Esophagus muscularis mucosa (tissue), 4 donors: Measurements from ENCODE around the gene GARIN5B.
"Not testable (repeated sequence)": the region's sequence is repeated elsewhere in the genome, so short reads cannot be mapped to it uniquely, and the experiment has no call there.

Experiments used
- EP300 ChIP-seq: sonication (generic); formaldehyde crosslinking; IDR thresholded peaks from one replicate; pipeline ENCODE4 v1.6.1; 2017; ENCODE audit warnings: antibody characterized with exemption
- POLR2A ChIP-seq: fragments of 450-650 bp; IDR thresholded peaks from one replicate; pipeline ENCODE4 v1.6.1; 2017; ENCODE audit warnings: antibody characterized with exemption, moderate library complexity, mild to moderate bottlenecking, low read depth
- POLR2AphosphoS5 ChIP-seq, 2 donors: sonication (generic); formaldehyde crosslinking; IDR thresholded peaks; one replicate each; pipeline ENCODE4 v1.6.1; 2017; ENCODE audit warnings: antibody characterized with exemption in 2 of 2
- TF ChIP-seq, protein P1 (sequence below), 3 experiments: fragments of 200-600 bp in 2 of 3; fragments of 450-650 bp in 1 of 3; sonication (generic) in 2 of 3; IDR thresholded peaks; one replicate each; pipeline ENCODE4 v1.5.1; 2017 to 2019; ENCODE audit warnings: antibody characterized with exemption in 3 of 3, mild to moderate bottlenecking in 2 of 3, moderate library complexity in 1 of 3

- TF ChIP-seq, protein P1, sequence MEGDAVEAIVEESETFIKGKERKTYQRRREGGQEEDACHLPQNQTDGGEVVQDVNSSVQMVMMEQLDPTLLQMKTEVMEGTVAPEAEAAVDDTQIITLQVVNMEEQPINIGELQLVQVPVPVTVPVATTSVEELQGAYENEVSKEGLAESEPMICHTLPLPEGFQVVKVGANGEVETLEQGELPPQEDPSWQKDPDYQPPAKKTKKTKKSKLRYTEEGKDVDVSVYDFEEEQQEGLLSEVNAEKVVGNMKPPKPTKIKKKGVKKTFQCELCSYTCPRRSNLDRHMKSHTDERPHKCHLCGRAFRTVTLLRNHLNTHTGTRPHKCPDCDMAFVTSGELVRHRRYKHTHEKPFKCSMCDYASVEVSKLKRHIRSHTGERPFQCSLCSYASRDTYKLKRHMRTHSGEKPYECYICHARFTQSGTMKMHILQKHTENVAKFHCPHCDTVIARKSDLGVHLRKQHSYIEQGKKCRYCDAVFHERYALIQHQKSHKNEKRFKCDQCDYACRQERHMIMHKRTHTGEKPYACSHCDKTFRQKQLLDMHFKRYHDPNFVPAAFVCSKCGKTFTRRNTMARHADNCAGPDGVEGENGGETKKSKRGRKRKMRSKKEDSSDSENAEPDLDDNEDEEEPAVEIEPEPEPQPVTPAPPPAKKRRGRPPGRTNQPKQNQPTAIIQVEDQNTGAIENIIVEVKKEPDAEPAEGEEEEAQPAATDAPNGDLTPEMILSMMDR (IDR thresholded peaks at IDR 0.05) = not testable (repeated sequence)
- TF ChIP-seq POLR2A; EP300; POLR2AphosphoS5 (IDR thresholded peaks at IDR 0.05): not testable (repeated sequence)
Measured at GRCh38 chr19:55328774-55329318, 34.2 kb downstream of the GARIN5B start.
